Testis (tissue), 3 donors: ENCODE data around the gene HOMER3. TPM values are rescaled to one million over a fixed set of nuclear protein-coding genes. Genes with fewer than 3 reads are reported as not detected.

Source experiments
- DNase-seq: peaks from one replicate; pipeline ENCODE4 v3.0.0-alpha.2; 2019
- H3K27ac ChIP-seq, 2 donors: fragments of 200-600 bp; sonication (generic); one replicate each; pipeline ENCODE4 v1.5.1; 2019
- H3K27me3 ChIP-seq: fragments of 200-600 bp; sonication (generic); one replicate; pipeline ENCODE4 v1.5.1; 2019
- H3K36me3 ChIP-seq: fragments of 200-600 bp; sonication (generic); one replicate; pipeline ENCODE4 v1.5.1; 2017; ENCODE audit warnings: low read depth; ENCODE audit errors: missing control alignments
- H3K4me1 ChIP-seq: fragments of 200-600 bp; sonication (generic); one replicate; pipeline ENCODE4 v1.5.1; 2019
- H3K4me3 ChIP-seq, 2 donors: fragments of 200-600 bp; sonication (generic); one replicate each; pipeline ENCODE4 v1.5.1; 2017 to 2019
- H3K9me3 ChIP-seq: fragments of 200-600 bp; sonication (generic); one replicate; pipeline ENCODE4 v1.5.1; 2017
- POLR2A ChIP-seq: fragments of 450-650 bp; IDR thresholded peaks from one replicate; pipeline ENCODE4 v1.6.1; 2017; ENCODE audit warnings: antibody characterized with exemption, mild to moderate bottlenecking, moderate library complexity
- WGBS, 2 donors: methylation state at CpG; one replicate each; pipeline ENCODE4 v1.1.5; 2018; 5-methylcytosine and 5-hydroxymethylcytosine counted together
- intact Hi-C: fragments of 100-400 bp; cut with DNase I; formaldehyde crosslinking; loops from one replicate; pipeline ENCODE4 v1.15.1; 2023; ENCODE audit warnings: low total_unique reads
- polyA plus RNA-seq: library from polyadenylated mRNA; stranded (reverse); fragments of 350-450 nt; fragmentation: Illumina TruSeq; extraction: RNeasy Lipid Tissue Mini Kit (QIAGEN cat#74804); gene quantifications from one replicate; pipeline ENCODE4 v1.2.3, GENCODE V29; 2014; ENCODE audit warnings: low read depth, low replicate concordance; ENCODE audit not compliant: insufficient read depth
- total RNA-seq, 2 donors: library from RNA; depleted of rRNA; stranded (reverse); fragments of >200 nt; gene quantifications; one replicate each; pipeline ENCODE4 v1.2.3, GENCODE V29; 2016
- TF ChIP-seq, protein P1 (sequence below), 3 experiments: fragments of 450-650 bp in 2 of 3; fragments of 200-600 bp in 1 of 3; sonication (generic) in 1 of 3; IDR thresholded peaks; one replicate each; pipeline ENCODE4 v1.5.1; 2016 to 2019; ENCODE audit warnings: antibody characterized with exemption in 3 of 3, mild to moderate bottlenecking in 2 of 3, moderate library complexity in 1 of 3

Gene HOMER3
- total and polyA plus RNA-seq, 3 donors from 2014 or later: 19.9 to 39.6 (median 31.3) TPM

- intact Hi-C loops: no loop called here
- Histone ChIP-seq H3K4me1 (peaks cover 3% of the 10 kb centered on the region), H3K9me3 (no peaks in the 10 kb centered on the region), H3K36me3 (no peaks in the 10 kb centered on the region), H3K27me3 (no peaks in the 10 kb centered on the region), H3K27ac (no peak overlapping the region), H3K4me3 (no peak overlapping the region)
- no peak for DNase-seq
- no peak for TF ChIP-seq POLR2A
- TF ChIP-seq, protein P1, sequence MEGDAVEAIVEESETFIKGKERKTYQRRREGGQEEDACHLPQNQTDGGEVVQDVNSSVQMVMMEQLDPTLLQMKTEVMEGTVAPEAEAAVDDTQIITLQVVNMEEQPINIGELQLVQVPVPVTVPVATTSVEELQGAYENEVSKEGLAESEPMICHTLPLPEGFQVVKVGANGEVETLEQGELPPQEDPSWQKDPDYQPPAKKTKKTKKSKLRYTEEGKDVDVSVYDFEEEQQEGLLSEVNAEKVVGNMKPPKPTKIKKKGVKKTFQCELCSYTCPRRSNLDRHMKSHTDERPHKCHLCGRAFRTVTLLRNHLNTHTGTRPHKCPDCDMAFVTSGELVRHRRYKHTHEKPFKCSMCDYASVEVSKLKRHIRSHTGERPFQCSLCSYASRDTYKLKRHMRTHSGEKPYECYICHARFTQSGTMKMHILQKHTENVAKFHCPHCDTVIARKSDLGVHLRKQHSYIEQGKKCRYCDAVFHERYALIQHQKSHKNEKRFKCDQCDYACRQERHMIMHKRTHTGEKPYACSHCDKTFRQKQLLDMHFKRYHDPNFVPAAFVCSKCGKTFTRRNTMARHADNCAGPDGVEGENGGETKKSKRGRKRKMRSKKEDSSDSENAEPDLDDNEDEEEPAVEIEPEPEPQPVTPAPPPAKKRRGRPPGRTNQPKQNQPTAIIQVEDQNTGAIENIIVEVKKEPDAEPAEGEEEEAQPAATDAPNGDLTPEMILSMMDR (IDR thresholded peaks at IDR 0.05): no peak
- WGBS, 2 donors: 94 to 100% methylated on average over 3 of the region's 3 CpGs
Measured at GRCh38 chr19:18949858-18950257, 8.8 kb upstream of the HOMER3 start.

- no peaks in the 10 kb centered on the region for H3K36me3 ChIP-seq
- no peaks in the 10 kb centered on the region for H3K27me3 ChIP-seq
- H3K27ac ChIP-seq: no peak overlapping the region
- intact Hi-C loops: no loop called here
- H3K4me3 ChIP-seq: no peak overlapping the region
- TF ChIP-seq, protein P1 (IDR thresholded peaks at IDR 0.05): no peak
- TF ChIP-seq POLR2A: no peak
- DNase-seq: no peak
- peaks cover 3% of the 10 kb centered on the region for H3K4me1 ChIP-seq
- H3K9me3 ChIP-seq: no peaks in the 10 kb centered on the region
- WGBS, 2 donors: 61 to 89% methylated on average over 3 to 5 of the region's 5 CpGs
Measured at GRCh38 chr19:18948976-18949356, 7.9 kb upstream of the HOMER3 start.

DNA sequence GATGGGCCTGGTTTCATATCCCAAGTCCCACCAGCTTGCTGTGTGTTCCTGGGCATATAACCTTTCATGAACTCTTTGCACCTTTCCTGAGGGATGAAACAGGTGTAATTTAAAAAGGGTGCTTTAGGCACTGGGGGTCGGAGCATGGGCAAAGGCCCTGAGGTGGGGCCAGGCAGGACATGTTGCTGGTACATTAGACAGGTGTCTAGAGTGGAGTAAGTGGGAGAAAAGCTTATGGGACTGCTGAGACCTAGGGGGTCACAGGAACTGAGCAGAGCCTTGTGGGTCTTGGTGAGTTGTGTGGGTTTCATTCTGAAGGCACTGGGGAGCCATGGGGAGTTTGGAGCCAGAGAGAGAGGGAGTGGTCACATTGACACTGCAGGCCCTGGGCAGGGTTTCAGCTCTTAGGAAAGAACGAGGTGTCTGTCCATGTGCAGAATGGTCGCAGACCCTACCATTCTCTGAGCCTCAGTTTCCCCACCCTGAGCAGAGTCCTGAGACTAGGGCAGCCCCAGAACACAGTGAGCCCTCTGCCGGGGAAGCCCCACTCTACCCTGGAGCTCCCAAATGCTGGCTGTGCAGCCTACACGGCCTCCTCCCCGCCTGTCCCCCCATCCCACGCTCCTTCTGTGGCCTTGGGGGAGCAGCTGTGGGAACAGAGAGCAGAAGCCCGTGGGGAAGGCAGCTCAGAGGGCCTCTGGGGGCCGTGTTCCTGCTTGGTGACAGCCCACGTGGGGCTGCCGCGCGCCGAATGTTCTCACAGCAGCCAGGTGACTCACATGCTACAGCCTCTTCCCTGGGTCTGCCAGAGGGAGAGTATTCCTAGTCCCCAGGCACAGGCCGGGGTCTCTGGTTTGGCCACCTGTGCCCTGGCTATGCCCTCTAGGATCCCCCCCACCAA, 7.3 kb upstream of the HOMER3 start:
- DNase-seq: no peak
- no peak for TF ChIP-seq POLR2A
- TF ChIP-seq, protein P1 (IDR thresholded peaks at IDR 0.05): no peak
- Histone ChIP-seq H3K27me3 (no peaks in the 10 kb centered on the region), H3K27ac (no peak overlapping the region), H3K4me3 (no peak overlapping the region), H3K4me1 (peaks cover 3% of the 10 kb centered on the region), H3K36me3 (no peaks in the 10 kb centered on the region), H3K9me3 (no peaks in the 10 kb centered on the region)
- intact Hi-C loops: no loop called here
- WGBS, 2 donors: 53 to 80% methylated on average over 13 to 14 of the region's 15 CpGs

- Histone ChIP-seq H3K27ac (no peak overlapping the region), H3K4me1 (no peaks in the 10 kb centered on the region), H3K4me3 (no peak overlapping the region), H3K9me3 (no peaks in the 10 kb centered on the region), H3K27me3 (no peaks in the 10 kb centered on the region), H3K36me3 (no peaks in the 10 kb centered on the region)
- DNase-seq: no peak
- intact Hi-C loops: no loop called here
- WGBS, 2 donors: 59 to 68% methylated on average over 10 to 14 of the region's 14 CpGs
- TF ChIP-seq, protein P1 (IDR thresholded peaks at IDR 0.05): no peak
- TF ChIP-seq POLR2A: no peak
Measured at GRCh38 chr19:18946918-18947317, 5.9 kb upstream of the HOMER3 start.

DNA sequence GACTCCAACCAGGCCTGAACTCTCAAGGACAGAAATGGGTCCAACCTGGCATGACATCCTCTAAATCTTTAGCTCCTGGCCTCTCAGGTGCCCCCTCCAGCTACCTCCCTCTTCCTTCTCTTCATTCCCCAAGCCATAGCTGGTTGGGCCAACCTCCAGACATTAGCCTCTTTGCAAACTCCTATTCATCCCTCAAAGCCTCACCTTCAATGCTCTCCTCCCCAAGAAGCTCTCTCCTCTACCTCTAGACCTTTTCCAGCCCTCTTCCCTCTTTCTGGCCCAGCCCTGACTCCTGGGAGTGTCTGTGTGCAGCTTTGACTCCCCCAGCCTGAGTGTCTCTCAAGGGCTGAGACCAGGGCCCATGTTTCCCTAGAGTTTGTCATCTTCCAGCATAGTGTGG, 5.3 kb upstream of the HOMER3 start:
- TF ChIP-seq, protein P1 (IDR thresholded peaks at IDR 0.05): no peak
- no peak for TF ChIP-seq POLR2A
- H3K27me3 ChIP-seq: no peaks in the 10 kb centered on the region
- no peaks in the 10 kb centered on the region for H3K4me1 ChIP-seq
- no peaks in the 10 kb centered on the region for H3K9me3 ChIP-seq
- H3K27ac ChIP-seq: no peak overlapping the region
- intact Hi-C loops: no loop called here
- H3K4me3 ChIP-seq: no peak overlapping the region
- H3K36me3 ChIP-seq: no peaks in the 10 kb centered on the region
- no peak for DNase-seq
